ENCODE measurements around the gene MICAL3.

The MICAL3 gene

GRCh38 chr22:17974087-17974486, 50.3 kb downstream of the MICAL3 start:
- peak; percentile 48 for DNase-seq (ENCODE audit: low read depth)
- H3K4me3 ChIP-seq (replicated peaks; ENCODE audit: low read depth, low read length): no peak overlapping the region
- TF ChIP-seq CTCF (IDR thresholded peaks at IDR 0.05; ENCODE audit: low read length, missing control alignments): no peak

- DNase-seq (ENCODE audit: low read depth): no peak
- no peak for TF ChIP-seq CTCF (IDR thresholded peaks at IDR 0.05; ENCODE audit: low read length, missing control alignments)
- no peak overlapping the region for H3K4me3 ChIP-seq (replicated peaks; ENCODE audit: low read depth, low read length)
These were observed 51.1 kb downstream of the MICAL3 start for GRCh38 chr22:17973217-17973616.

- TF ChIP-seq CTCF (IDR thresholded peaks at IDR 0.05; ENCODE audit: low read length, missing control alignments): no peak
- peak; percentile 93 for DNase-seq (ENCODE audit: low read depth)
- no peak overlapping the region for H3K4me3 ChIP-seq (replicated peaks; ENCODE audit: low read depth, low read length)
These were observed 51.8 kb downstream of the MICAL3 start for GRCh38 chr22:17972385-17973191.

- no peak overlapping the region for H3K4me3 ChIP-seq (replicated peaks; ENCODE audit: low read depth, low read length)
- DNase-seq (ENCODE audit: low read depth): no peak
- TF ChIP-seq CTCF (IDR thresholded peaks at IDR 0.05; ENCODE audit: low read length, missing control alignments): no peak
These were observed 52.6 kb downstream of the MICAL3 start for GRCh38 chr22:17971711-17972110.

DNA sequence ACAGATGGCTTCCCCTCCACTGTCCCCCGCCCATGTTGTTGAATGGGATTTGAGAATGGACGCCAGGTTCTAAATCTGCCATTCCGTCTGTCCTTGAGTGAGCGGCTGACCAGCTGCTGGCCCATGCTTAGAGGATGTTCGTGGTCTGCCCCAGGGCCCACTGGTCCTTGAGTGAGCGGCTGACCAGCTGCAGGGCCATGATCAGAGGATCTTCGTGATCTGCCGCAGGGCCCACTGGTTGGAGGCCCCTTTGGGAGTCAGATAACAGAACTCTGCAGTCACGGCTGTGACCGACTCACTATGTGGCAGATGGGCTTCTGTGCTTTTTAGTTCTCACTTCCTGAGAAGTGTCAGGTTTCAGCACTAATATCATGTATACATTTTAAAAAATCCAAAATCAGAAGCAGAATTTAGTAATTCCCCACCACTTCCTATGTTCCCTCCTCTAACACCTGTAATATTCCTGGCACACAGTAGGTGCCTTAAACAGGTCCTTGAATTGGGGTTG, 54.1 kb downstream of the MICAL3 start:
- DNase-seq (ENCODE audit: low read depth): peak; percentile 34
- no peak overlapping the region for H3K4me3 ChIP-seq (replicated peaks; ENCODE audit: low read depth, low read length)
- no peak for TF ChIP-seq CTCF (IDR thresholded peaks at IDR 0.05; ENCODE audit: low read length, missing control alignments)

GRCh38 chr22:17969701-17970113, 54.7 kb downstream of the MICAL3 start:
- DNase-seq (ENCODE audit: low read depth): peak; percentile 96
- no peak for TF ChIP-seq CTCF (IDR thresholded peaks at IDR 0.05; ENCODE audit: low read length, missing control alignments)
- H3K4me3 ChIP-seq (replicated peaks; ENCODE audit: low read depth, low read length): no peak overlapping the region

GRCh38 chr22:17968126-17968525, 56.2 kb downstream of the MICAL3 start:
- H3K4me3 ChIP-seq (replicated peaks; ENCODE audit: low read depth, low read length): no peak overlapping the region
- TF ChIP-seq CTCF (IDR thresholded peaks at IDR 0.05; ENCODE audit: low read length, missing control alignments): no peak
- no peak for DNase-seq (ENCODE audit: low read depth)

Data from fibroblast of pulmonary artery (primary cell).